Adrenal gland (tissue), 12 donors: ENCODE measurements around the gene APMAP. TPM values are rescaled to one million over a fixed set of nuclear protein-coding genes. Genes with fewer than 3 reads are reported as not detected.
A peak's percentile ranks its signal among the peaks of the same experiment; 100 is the strongest.

ENCODE experiments used
- DNase-seq, 7 donors: peaks; one replicate each; pipeline ENCODE4 v3.0.0-alpha.2; 2019 to 2020
- H3K27ac ChIP-seq, 5 donors: fragments of 200-600 bp; sonication (generic) in 4 of 5; 1 replicate in 3 of 5; 2 replicates in 2 of 5; pipeline versions ENCODE4 v1.5.1 to v1.8.0; 2016 to 2020; ENCODE audit warnings: mild to moderate bottlenecking in 1 of 5
- H3K27me3 ChIP-seq: fragments of 200-600 bp; 2 replicates; pipeline ENCODE4 v1.8.0; 2021
- H3K36me3 ChIP-seq, 2 donors: fragments of 200-600 bp; replicated peaks in 1 of 2; 1 replicate in 1 of 2; 2 replicates in 1 of 2; pipeline versions ENCODE4 v1.5.1 to v1.8.0; 2018 to 2022
- H3K4me1 ChIP-seq, 2 donors: fragments of 200-600 bp; replicated peaks in 1 of 2; 1 replicate in 1 of 2; 2 replicates in 1 of 2; pipeline versions ENCODE4 v1.5.1 to v1.8.0; 2018 to 2021
- H3K4me3 ChIP-seq, 4 donors: fragments of 200-600 bp; sonication (generic) in 3 of 4; one replicate each; pipeline ENCODE4 v1.5.1; 2016 to 2018
- H3K9me3 ChIP-seq, 3 donors: fragments of 200-600 bp; sonication (generic) in 1 of 3; replicated peaks in 1 of 3; 1 replicate in 2 of 3; 2 replicates in 1 of 3; pipeline versions ENCODE4 v1.5.1 to v1.8.0; 2016 to 2021
- CTCF ChIP-seq, 6 experiments: fragments of 450-650 bp in 4 of 6; fragments of 200-600 bp in 2 of 6; sonication (generic) in 1 of 6; IDR thresholded peaks; 1 replicate in 5 of 6; 2 replicates in 1 of 6; pipeline versions ENCODE4 v1.5.1 to v1.8.0; 2016 to 2021; ENCODE audit warnings: antibody characterized with exemption in 6 of 6, mild to moderate bottlenecking in 2 of 6, moderate library complexity in 1 of 6
- POLR2A ChIP-seq, 2 donors: fragments of 450-650 bp; IDR thresholded peaks; one replicate each; pipeline ENCODE4 v1.6.1; 2017; ENCODE audit warnings: antibody characterized with exemption in 2 of 2, mild to moderate bottlenecking in 2 of 2, moderate library complexity in 1 of 2
- WGBS, 4 donors: extraction: QIAGEN DNeasy Blood & Tissue Kit in 2 of 4; methylation state at CpG; one replicate each; pipeline versions ENCODE4 v1.1.5 to v1.1.7; 2013 to 2017; 5-methylcytosine and 5-hydroxymethylcytosine counted together
- intact Hi-C, 2 donors: fragments of 100-400 bp; cut with DNase I; formaldehyde crosslinking; loops; one replicate each; pipeline versions ENCODE4 v1.14.1 to v1.15.0; 2022 to 2023
- polyA plus RNA-seq, 3 donors: library from polyadenylated mRNA; stranded (reverse); fragments of 200-250 nt in 2 of 3; fragments of 350-450 nt in 1 of 3; fragmentation: Illumina TruSeq in 1 of 3; extraction: RNeasy Lipid Tissue Mini Kit (QIAGEN cat#74804) in 1 of 3; gene quantifications; one replicate each; pipeline ENCODE4 v1.2.3, GENCODE V29; 2013 to 2014
- total RNA-seq, 9 donors: library from RNA; depleted of rRNA in 4 of 9; stranded (reverse); fragments of >200 nt in 4 of 9; fragments of 120-200 nt in 1 of 9; fragmentation: NEBNext Ultra II Directional in 1 of 9; extraction: Animal tissue kit (Norgen Biotek cat#: 25700) in 1 of 9; gene quantifications; one replicate each; pipeline versions ENCODE4 v1.1.0 to v1.2.4, GENCODE V29; 2013 to 2023
- donor health status: healthy with polysubstance abuse.
- donor health status: Bipolar disorder and iron deficiency.
- donor health status: DM: yes; HTN: yes; CAD: no.
- donor health status: DM: no; HTN: no; CAD: no.
- donor health status: DM: no; HTN: no; CAD: no.
- donor health status: DM: yes; HTN: yes; CAD: no.

The APMAP gene
- total and polyA plus RNA-seq, 12 donors: 30.3 to 110 (median 69.7) TPM

DNA sequence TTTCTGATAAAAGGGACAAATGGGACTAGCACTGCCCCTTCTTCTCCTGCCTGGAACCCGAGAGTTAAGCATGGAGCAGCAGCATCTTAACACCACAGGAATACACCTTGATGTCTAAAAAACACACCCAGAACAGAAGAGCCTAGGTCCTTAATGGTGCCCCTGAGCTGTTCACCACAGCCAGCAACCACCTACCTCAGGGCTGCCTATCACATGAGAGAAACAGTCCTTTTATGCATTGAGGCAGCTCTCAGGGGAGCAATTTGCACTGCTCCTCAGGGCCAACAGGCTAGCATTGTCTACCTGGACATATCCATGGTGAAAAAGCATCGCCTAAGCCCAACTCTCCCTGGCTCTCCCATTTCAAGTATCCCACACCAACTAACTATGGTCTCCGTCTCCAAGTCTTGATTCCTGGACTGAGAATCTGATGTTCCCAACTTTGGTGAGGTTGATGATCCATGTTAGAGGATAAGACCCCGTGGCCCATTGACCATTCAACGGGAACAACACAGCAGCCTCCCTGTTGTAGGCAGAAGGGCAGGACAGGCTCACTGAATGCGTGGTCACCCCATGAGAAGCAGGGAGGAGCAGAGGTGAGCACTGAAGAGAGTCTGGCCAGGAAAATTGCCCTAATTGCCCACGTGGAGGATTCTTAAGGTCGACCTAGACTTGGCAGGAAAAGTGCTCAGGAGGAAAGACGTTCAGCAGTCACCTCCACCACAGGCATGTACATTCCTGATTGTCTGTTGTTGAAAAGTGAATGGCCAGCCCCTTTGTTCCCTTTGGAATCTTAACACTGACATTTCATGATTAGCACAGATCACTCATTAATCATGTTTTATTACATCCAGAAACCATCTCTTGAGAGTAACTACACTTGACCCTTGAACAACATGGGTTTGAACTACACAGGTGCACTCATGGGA is 4.2 kb upstream of the APMAP start:
- DNase-seq: peak in 4 of 7 donors; percentile 7 to 35 (median 12)
- Histone ChIP-seq H3K4me3 (no peak overlapping the region), H3K4me1 (peaks cover 0 to 20% of the 10 kb centered on the region in 2 donors), H3K27me3 (no peaks in the 10 kb centered on the region), H3K36me3 (no peaks in the 10 kb centered on the region), H3K27ac (no peak overlapping the region), H3K9me3 (no peaks in the 10 kb centered on the region)
- intact Hi-C loops: no loop called here
- TF ChIP-seq POLR2A (IDR thresholded peaks at IDR 0.05) (no peak), CTCF (IDR thresholded peaks at IDR 0.05) (no peak)
- WGBS, 4 donors: 65 to 73% (median 72%) methylated on average over 8 to 9 of the region's 9 CpGs

DNA sequence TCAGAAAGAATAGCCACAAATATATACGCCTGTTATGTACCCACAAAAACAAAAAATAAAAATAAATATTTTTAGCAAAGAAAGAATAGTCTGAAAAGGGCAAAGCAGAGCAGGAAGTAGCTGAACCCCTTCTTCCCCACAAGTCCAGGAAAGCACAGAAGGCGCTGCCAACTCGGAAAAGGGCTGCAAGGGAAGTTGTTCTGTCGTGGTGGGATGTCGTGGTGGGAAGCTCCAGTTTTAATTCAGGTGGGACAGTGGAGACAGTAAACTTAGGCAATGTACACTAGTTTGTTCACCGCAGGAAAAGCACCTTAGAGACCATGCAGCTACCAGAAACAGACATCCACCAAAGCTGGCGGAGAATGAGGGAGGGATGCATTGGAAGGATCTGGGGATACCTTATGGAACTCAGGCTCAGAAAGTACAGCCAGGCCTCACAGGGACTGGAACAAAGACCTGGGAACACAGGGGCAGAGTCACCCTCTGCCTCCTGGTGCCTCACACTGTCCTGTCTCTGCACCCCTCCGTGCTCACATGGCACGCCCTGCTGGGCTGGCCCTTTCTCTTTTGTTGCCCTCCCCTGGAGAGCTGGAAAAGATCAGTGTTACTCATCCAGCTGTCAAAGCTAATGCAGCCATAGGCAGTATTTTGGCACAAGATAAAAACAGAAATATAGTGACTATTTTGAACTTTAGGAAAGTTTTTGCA is 3.3 kb upstream of the APMAP start:
- 75 to 85% (median 77%) methylated on average over 9 of the region's 9 CpGs for WGBS, 4 donors
- Histone ChIP-seq H3K9me3 (no peaks in the 10 kb centered on the region), H3K36me3 (no peaks in the 10 kb centered on the region), H3K4me1 (peaks cover 0 to 28% of the 10 kb centered on the region in 2 donors), H3K4me3 (no peak overlapping the region), H3K27me3 (no peaks in the 10 kb centered on the region), H3K27ac (no peak overlapping the region)
- peak in 4 of 7 donors; percentile 12 to 47 (median 16) for DNase-seq
- TF ChIP-seq CTCF (IDR thresholded peaks at IDR 0.05) (no peak), POLR2A (IDR thresholded peaks at IDR 0.05) (no peak)
- intact Hi-C loops: loop anchor here (2.0 kb wide), 2 partner anchors 67 to 69 kb away; no protein-coding TSS in a partner anchor

DNA sequence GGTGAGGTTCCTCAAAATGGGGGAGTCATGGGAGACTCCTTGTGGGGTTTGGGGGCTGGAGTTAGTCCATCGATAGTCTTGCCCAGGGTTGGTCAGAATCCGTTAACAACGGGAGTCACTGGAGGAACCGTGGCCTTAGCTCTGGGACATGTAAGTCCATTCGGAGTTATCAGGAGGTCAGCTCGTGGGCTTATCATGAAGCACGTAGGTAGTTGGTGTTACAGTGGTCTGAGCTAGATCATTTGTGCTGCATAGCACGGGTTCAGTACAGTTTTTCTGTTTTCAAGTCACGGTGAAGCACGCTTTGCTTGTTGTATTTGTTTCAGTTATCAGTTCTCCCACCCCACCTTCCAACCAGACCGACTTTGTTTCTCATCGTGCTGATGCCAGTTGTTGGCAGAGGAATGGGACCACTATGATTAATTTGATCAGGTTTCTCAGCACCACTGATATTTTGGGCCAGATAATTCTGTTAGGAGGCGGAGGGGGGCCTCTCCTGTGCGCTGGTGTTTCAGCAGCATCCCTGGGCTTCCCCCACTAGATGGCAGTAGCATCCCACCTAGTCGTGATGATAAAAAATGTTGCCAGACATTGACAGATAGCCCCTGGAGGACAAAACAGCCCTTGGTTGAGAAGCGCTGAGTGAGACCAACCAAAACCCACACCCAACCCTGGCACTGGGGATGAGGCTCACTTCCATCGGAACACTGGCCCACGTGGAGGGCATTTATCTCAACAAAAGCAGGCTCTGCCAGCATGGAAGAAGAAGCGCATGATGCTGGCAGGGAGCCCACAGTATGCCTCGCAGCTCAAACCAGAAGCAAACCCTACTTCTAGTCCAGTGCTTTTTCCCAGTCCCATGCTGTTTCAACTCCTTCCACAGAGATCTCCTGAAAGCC is 2.2 kb upstream of the APMAP start:
- H3K27ac ChIP-seq: no peak overlapping the region
- no peaks in the 10 kb centered on the region for H3K36me3 ChIP-seq
- H3K4me3 ChIP-seq: no peak overlapping the region
- peaks cover 0 to 24% of the 10 kb centered on the region in 2 donors for H3K4me1 ChIP-seq
- intact Hi-C loops: loop anchor here (2.0 to 5.0 kb wide), 3 partner anchors 68 to 403 kb away; no protein-coding TSS in a partner anchor
- WGBS, 4 donors: 25 to 44% (median 36%) methylated on average over 16 to 20 of the region's 20 CpGs
- peak; percentile 71 to 94 (median 84) for DNase-seq
- TF ChIP-seq POLR2A (IDR thresholded peaks at IDR 0.05) (no peak), CTCF (IDR thresholded peaks at IDR 0.05) (peak; percentile 86 to 99 (median 95))
- H3K27me3 ChIP-seq: no peaks in the 10 kb centered on the region
- no peaks in the 10 kb centered on the region for H3K9me3 ChIP-seq
